ENCODE measurements around the gene ACTR3C.

Gene ACTR3C

GRCh38 chr7:150322833-150323681 lies at the start of gene ACTR3C, which contains the start of gene LRRC61:
ACTR3C (minus strand) TSS chr7:150323545; CDS start chr7:150295296, 28,249 bp downstream.
LRRC61 (plus strand) TSS chr7:150323355; CDS start chr7:150336862, 13,507 bp downstream.
- peaks cover 8% of the 10 kb centered on the region for H3K27me3 ChIP-seq (ENCODE audit: control insufficient read depth, insufficient read depth, low read length)
- no peak within 1 kb of the TSS for H3K27ac ChIP-seq (ENCODE audit: low read length)
- peaks cover 24% of the 10 kb centered on the region for H3K36me3 ChIP-seq (ENCODE audit: control insufficient read depth, low read depth, low read length)
- H3K4me1 ChIP-seq (ENCODE audit: control insufficient read depth, low read depth, low read length), result peaks cover 20% of the 10 kb centered on the region
- H3K4me3 ChIP-seq (ENCODE audit: low read length), result peak within 1 kb of the TSS; percentile 81
- H3K9ac ChIP-seq (ENCODE audit: low read length), result peak within 1 kb of the TSS; percentile 72
- no peaks in the 10 kb centered on the region for H3K9me3 ChIP-seq (ENCODE audit: control insufficient read depth, low read depth, low read length)

- H3K36me3 ChIP-seq (ENCODE audit: control insufficient read depth, low read depth, low read length), result peaks cover 40% of the 10 kb centered on the region
- no peak overlapping the region for H3K4me3 ChIP-seq (ENCODE audit: low read length)
- no peaks in the 10 kb centered on the region for H3K27me3 ChIP-seq (ENCODE audit: control insufficient read depth, insufficient read depth, low read length)
- no peaks in the 10 kb centered on the region for H3K9me3 ChIP-seq (ENCODE audit: control insufficient read depth, low read depth, low read length)
- peaks cover 41% of the 10 kb centered on the region for H3K4me1 ChIP-seq (ENCODE audit: control insufficient read depth, low read depth, low read length)
- no peak overlapping the region for H3K27ac ChIP-seq (ENCODE audit: low read length)
- no peak overlapping the region for H3K9ac ChIP-seq (ENCODE audit: low read length)
Measured at GRCh38 chr7:150372271-150373048, 49.1 kb upstream of the ACTR3C start.

GRCh38 chr7:150371996-150372270 lies 48.6 kb upstream of the ACTR3C start:
- H3K27me3 ChIP-seq (ENCODE audit: control insufficient read depth, insufficient read depth, low read length), result no peaks in the 10 kb centered on the region
- H3K27ac ChIP-seq (ENCODE audit: low read length), result no peak overlapping the region
- H3K9me3 ChIP-seq (ENCODE audit: control insufficient read depth, low read depth, low read length), result no peaks in the 10 kb centered on the region
- peaks cover 40% of the 10 kb centered on the region for H3K36me3 ChIP-seq (ENCODE audit: control insufficient read depth, low read depth, low read length)
- peaks cover 35% of the 10 kb centered on the region for H3K4me1 ChIP-seq (ENCODE audit: control insufficient read depth, low read depth, low read length)
- no peak overlapping the region for H3K9ac ChIP-seq (ENCODE audit: low read length)
- H3K4me3 ChIP-seq (ENCODE audit: low read length), result no peak overlapping the region

GRCh38 chr7:150371131-150371995 lies 48.0 kb upstream of the ACTR3C start:
- Histone ChIP-seq H3K9me3 (ENCODE audit: control insufficient read depth, low read depth, low read length) (no peaks in the 10 kb centered on the region), H3K9ac (ENCODE audit: low read length) (no peak overlapping the region), H3K27me3 (ENCODE audit: control insufficient read depth, insufficient read depth, low read length) (no peaks in the 10 kb centered on the region), H3K36me3 (ENCODE audit: control insufficient read depth, low read depth, low read length) (peaks cover 40% of the 10 kb centered on the region), H3K4me3 (ENCODE audit: low read length) (no peak overlapping the region), H3K4me1 (ENCODE audit: control insufficient read depth, low read depth, low read length) (peaks cover 35% of the 10 kb centered on the region), H3K27ac (ENCODE audit: low read length) (no peak overlapping the region)

- Histone ChIP-seq H3K9ac (ENCODE audit: low read length) (no peak overlapping the region), H3K9me3 (ENCODE audit: control insufficient read depth, low read depth, low read length) (no peaks in the 10 kb centered on the region), H3K4me1 (ENCODE audit: control insufficient read depth, low read depth, low read length) (peaks cover 37% of the 10 kb centered on the region), H3K4me3 (ENCODE audit: low read length) (peak overlapping the region; percentile 96), H3K27me3 (ENCODE audit: control insufficient read depth, insufficient read depth, low read length) (no peaks in the 10 kb centered on the region), H3K27ac (ENCODE audit: low read length) (no peak overlapping the region), H3K36me3 (ENCODE audit: control insufficient read depth, low read depth, low read length) (peaks cover 40% of the 10 kb centered on the region)
Measured at GRCh38 chr7:150370612-150371071, 47.3 kb upstream of the ACTR3C start.

GRCh38 chr7:150369748-150370501 lies 46.6 kb upstream of the ACTR3C start:
- Histone ChIP-seq H3K9ac (ENCODE audit: low read length) (peak overlapping the region; percentile 92), H3K4me3 (ENCODE audit: low read length) (peak overlapping the region; percentile 96), H3K4me1 (ENCODE audit: control insufficient read depth, low read depth, low read length) (peaks cover 37% of the 10 kb centered on the region), H3K36me3 (ENCODE audit: control insufficient read depth, low read depth, low read length) (peaks cover 40% of the 10 kb centered on the region), H3K27ac (ENCODE audit: low read length) (peak overlapping the region; percentile 98), H3K9me3 (ENCODE audit: control insufficient read depth, low read depth, low read length) (no peaks in the 10 kb centered on the region), H3K27me3 (ENCODE audit: control insufficient read depth, insufficient read depth, low read length) (no peaks in the 10 kb centered on the region)

- H3K27me3 ChIP-seq (ENCODE audit: control insufficient read depth, insufficient read depth, low read length), result no peaks in the 10 kb centered on the region
- no peaks in the 10 kb centered on the region for H3K9me3 ChIP-seq (ENCODE audit: control insufficient read depth, low read depth, low read length)
- peak overlapping the region; percentile 96 for H3K4me3 ChIP-seq (ENCODE audit: low read length)
- peaks cover 33% of the 10 kb centered on the region for H3K4me1 ChIP-seq (ENCODE audit: control insufficient read depth, low read depth, low read length)
- peaks cover 36% of the 10 kb centered on the region for H3K36me3 ChIP-seq (ENCODE audit: control insufficient read depth, low read depth, low read length)
- H3K27ac ChIP-seq (ENCODE audit: low read length), result peak overlapping the region; percentile 98
- peak overlapping the region; percentile 92 for H3K9ac ChIP-seq (ENCODE audit: low read length)
Measured at GRCh38 chr7:150368884-150369747, 45.8 kb upstream of the ACTR3C start.

GRCh38 chr7:150368096-150368883 lies 44.9 kb upstream of the ACTR3C start, which contains the start of gene REPIN1:
REPIN1 (plus strand) TSS chr7:150368822; CDS start chr7:150369712, 890 bp downstream.
- peak within 1 kb of the TSS; percentile 98 for H3K27ac ChIP-seq (ENCODE audit: low read length)
- H3K27me3 ChIP-seq (ENCODE audit: control insufficient read depth, insufficient read depth, low read length), result no peaks in the 10 kb centered on the region
- H3K9ac ChIP-seq (ENCODE audit: low read length), result peak within 1 kb of the TSS; percentile 92
- H3K4me1 ChIP-seq (ENCODE audit: control insufficient read depth, low read depth, low read length), result peaks cover 30% of the 10 kb centered on the region
- H3K9me3 ChIP-seq (ENCODE audit: control insufficient read depth, low read depth, low read length), result no peaks in the 10 kb centered on the region
- peaks cover 28% of the 10 kb centered on the region for H3K36me3 ChIP-seq (ENCODE audit: control insufficient read depth, low read depth, low read length)
- H3K4me3 ChIP-seq (ENCODE audit: low read length), result peak within 1 kb of the TSS; percentile 96

GRCh38 chr7:150367677-150368095 lies 44.3 kb upstream of the ACTR3C start:
- Histone ChIP-seq H3K4me1 (ENCODE audit: control insufficient read depth, low read depth, low read length) (peaks cover 35% of the 10 kb centered on the region), H3K27ac (ENCODE audit: low read length) (peak overlapping the region; percentile 76), H3K27me3 (ENCODE audit: control insufficient read depth, insufficient read depth, low read length) (no peaks in the 10 kb centered on the region), H3K9me3 (ENCODE audit: control insufficient read depth, low read depth, low read length) (no peaks in the 10 kb centered on the region), H3K9ac (ENCODE audit: low read length) (peak overlapping the region; percentile 92), H3K36me3 (ENCODE audit: control insufficient read depth, low read depth, low read length) (peaks cover 22% of the 10 kb centered on the region), H3K4me3 (ENCODE audit: low read length) (peak overlapping the region; percentile 96)

All from iPS-18a (cell line).